Stimulated activated CD4-positive, alpha-beta T cell treated with anti-CD3 and anti-CD28 coated beads, Interleukin-15, amount 100 ng/mL, for 1 hour (primary cell): ENCODE results near the gene PCBD2.
"Not testable (repeated sequence)": the region's sequence is repeated elsewhere in the genome, so short reads cannot be mapped to it uniquely, and the experiment has no call there.

Source experiments
- DNase-seq, 2 donors: peaks; one replicate each; pipeline ENCODE4 v3.0.0-alpha.2; 2020; ENCODE audit warnings: low read depth in 1 of 2, low spot score in 1 of 2

Gene PCBD2

DNA sequence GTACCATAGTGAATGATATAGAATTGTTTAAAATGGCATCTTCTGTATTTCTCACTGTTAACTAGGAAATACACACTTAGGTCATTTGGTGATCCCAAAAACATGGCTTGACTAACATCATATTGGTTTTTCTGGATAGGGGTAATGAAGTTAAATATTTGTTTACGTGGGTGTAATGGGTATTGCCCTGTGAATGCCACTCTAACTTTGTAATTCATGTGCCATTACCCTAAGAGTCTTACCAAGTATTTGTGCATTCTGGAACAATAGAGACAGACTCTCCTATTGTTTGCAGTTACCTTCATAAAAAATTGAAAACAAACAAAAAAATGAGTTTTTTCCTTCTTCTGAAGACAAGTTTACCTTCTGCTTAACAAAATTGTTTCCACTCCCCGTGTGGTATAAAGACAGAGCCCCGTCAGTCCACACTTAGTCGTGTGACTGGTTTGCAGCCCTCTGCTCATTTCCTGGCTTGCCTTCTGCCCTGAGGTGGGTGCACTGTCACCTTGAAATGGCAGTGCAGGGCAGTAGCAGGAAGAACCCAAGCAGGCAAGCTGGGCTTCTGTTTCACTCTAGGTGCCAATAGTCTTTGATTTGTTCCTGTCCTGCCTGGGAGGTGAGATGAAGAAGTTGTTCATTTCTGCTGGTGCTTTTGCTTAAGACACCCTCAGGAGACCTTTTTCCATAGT, 53.1 kb downstream of the PCBD2 start:
- DNase-seq, result no peak

DNA sequence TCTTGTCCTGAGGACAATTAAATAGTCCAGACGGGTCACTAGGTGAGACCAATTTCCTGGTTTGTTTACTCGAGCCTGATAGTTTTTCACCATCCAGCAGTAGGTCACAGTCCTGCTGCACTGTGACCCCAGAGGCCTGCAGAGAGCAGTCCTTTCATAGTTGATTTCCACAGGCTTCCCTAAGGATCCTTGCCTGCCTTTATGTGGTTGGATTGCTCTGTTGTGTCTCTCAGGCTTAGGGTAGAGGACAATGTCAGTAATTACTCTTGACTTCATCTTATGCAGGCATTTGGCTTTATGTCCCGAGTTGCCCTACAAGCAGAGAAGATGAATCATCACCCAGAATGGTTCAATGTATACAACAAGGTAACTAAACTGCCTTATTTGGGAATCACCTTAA, 53.8 kb downstream of the PCBD2 start:
- no peak for DNase-seq

- DNase-seq, result no peak
These were observed 58.2 kb downstream of the PCBD2 start for GRCh38 chr5:134963098-134963497.

DNA sequence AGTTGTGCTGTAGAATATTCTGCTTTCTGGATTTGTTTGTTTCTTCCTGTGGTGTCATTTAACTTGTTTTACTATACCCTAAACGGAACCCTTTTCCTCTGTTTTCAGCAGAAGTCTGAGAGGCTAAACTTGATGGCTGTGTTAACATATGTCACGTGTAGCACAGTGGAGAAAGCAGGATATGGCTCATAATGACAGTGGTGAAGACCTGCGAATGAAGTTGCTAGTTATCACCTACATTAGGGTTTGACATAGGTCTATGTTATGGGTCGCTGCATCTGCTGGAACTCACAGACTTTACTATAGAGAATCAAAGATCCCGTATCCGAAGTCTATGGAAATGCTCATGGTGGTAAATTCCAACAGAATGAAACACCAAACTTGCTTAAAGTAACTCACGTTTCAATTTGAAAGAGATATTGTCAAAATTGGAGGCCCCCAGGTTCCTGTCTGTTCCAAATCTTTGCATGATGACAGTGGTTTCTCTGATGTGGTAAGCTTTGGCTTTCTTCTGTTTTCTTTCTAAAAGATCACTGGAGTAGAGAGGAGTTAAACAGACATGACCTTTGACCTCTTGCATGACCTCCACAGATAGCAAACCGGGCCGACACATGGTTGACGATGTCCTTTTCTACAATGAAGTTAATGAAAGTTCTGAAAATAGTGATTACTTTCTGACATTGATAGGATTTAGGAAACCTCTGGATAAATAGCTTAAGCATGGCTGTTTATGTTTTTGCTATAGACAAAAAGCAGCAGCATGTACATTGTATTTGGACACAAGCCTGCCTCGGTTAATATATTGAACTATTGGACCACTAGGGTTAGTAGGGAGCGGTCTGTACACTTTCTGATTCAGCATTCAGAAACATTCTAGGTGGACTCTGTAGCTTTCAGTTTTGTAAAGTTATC, 59.7 kb downstream of the PCBD2 start:
- no peak for DNase-seq

DNA sequence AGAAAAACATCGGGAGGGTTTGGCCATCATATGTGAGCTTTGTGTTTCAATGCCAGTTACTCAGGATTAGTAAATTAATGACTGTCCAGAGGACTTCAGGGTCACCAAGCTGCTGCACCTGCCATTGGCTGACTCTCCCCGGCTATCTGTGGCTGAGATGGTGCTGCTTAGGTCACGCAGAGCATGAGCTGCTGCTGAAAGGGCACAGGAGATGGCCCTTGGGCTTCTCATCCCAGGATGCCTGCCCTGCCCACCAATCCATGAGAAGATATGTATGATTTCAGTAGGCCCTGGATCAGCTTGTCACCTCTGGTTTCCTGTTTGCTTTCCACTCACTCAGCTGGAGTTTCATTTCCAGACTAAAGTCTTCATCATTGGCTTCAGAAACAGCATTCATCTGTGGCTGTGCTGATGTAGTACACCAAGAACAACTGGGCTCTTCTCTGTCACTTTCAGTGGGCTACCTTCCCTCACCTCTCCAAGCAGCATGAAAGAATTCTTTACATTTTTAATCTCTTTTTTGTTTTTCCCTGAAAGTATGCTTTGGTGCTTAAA, 60.4 kb downstream of the PCBD2 start:
- no peak for DNase-seq

DNA sequence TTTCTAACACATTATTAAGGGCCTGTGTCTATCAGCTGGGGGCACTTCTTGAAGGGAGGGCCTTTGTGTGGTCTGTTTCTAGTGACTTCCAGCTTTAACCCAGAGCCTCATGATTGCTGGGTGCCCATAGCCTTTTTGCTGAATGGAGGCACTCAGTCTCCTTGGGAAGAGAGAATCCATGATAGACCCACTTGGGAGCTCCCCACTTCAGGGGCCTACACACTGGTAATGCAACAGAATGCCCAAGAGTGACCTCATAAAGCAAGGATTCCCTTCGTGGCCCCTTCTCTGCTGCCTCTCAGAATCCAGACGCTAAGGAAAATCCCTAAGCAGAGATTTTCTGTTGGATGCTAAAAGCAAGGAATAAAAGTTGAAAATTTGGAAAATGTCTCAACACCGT, 62.7 kb downstream of the PCBD2 start, which contains the start of gene CATSPER3:
Gene CATSPER3 (plus strand): TSS at position 301 of the 400 bp plus-strand sequence. CDS start 85 bp downstream, at position 386.
- no peak for DNase-seq

- DNase-seq, result no peak
These were observed 63.1 kb downstream of the PCBD2 start for GRCh38 chr5:134968055-134968454.

GRCh38 chr5:134969166-134969565, 64.2 kb downstream of the PCBD2 start:
- DNase-seq, result no peak

DNA sequence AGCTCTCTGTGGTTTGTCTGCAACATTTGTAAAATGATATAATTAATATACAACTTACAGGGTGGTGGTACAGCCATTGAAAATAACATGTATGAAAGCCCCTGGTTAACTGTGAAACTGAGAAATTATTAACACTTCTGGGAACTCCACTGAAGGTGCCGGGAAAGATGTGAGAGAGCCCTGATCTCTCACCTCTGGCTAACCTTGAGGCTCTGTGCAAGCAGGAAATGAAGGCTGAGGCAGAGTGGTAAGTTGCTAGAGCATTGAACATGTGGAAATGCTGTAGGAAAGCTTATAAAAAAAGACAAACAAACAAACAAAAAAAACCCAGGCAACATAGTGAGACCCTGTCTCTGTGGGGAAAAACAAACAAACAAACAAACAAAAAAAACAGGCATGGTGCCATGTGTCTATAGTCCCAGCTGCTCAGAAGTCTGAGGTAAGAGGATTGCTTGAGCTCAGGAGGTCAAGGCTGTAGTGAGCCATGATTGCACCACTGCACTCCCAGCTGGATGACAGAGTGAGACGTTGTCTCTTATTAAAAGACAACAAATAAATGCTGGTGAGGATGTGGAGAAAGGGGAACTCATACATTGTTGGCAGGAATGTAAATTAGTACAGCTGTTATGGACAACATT, 70.3 kb downstream of the PCBD2 start:
- DNase-seq, result no peak

DNA sequence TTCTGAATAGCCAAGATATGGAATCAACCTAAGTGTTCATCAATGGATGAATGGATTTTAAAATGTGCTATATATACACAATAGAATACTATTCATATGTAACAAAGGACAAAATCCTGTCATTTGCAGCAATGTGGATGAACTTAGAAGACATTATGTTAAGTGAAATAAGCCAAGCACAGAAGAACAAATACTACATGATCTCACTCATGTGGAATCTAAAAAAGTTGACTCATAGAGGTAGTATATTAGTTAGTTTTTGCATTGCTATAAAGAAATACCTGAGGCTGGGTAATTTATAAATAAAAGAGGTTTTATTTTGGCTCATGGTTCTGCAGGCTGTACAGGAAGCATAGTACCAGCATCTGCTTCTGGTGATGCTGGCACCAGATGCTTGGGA, 70.9 kb downstream of the PCBD2 start:
- DNase-seq, result no peak

DNA sequence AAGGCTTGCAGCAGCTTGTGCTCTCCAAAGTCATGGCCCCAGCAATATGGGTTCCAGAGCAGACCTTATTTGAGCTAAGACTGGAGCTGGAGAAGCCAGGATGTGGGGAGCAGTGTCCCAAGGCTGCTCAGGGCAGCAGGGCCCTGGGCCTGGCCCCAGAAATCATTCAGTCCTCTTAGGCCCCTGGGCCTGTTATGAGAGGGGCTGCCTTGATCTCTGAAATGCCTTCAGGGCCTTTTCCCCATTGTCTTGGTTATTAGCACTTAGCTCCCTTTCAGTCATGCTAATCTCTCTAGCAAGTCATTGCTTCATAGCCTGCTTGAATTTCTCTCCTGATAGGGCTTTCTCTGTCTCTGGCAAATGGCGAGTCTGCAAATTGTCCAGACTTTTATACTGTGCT, 71.9 kb downstream of the PCBD2 start:
- no peak for DNase-seq

GRCh38 chr5:134979416-134979815, 74.5 kb downstream of the PCBD2 start:
- no peak for DNase-seq

DNA sequence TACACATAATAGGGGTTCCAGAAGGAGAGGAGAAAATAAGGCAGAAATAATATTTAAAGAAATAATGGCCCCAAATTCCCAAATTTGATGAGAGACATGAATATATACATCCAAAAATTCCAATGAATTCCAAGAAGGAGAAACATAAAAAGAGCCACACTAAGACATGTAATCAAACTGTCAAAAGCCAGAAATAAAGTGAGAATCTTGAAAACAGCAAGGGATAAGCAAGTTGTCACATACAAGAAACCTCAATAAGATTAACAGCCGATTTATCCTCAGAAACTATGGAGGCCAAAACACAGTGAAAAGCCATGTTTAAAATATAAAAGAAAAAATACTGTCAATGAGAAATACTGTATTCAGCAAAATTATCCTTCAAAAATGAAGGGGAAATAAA, 77.3 kb downstream of the PCBD2 start:
- no peak for DNase-seq

- DNase-seq, result no peak
These were observed 84.4 kb downstream of the PCBD2 start for GRCh38 chr5:134989266-134989830.

DNA sequence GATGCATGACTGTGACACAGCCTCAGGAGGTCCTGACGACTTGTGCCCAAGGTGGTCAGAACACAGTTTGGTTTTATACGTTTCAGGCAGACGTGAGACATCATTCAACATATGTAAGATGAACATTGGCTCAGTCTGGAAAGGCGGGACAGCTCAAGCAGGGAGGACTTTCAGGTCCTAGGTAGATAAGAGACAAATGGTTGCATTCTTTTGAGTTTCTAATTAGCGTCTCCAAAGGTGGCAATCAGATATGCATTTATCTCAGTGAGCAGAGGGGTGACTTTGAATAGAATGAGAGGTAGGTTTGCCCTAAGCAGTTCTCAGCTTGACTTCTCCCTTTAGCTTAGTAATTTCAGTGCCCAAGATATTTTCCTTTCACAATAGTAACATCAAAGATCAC, 85.3 kb downstream of the PCBD2 start:
- DNase-seq, result not testable (repeated sequence)

DNA sequence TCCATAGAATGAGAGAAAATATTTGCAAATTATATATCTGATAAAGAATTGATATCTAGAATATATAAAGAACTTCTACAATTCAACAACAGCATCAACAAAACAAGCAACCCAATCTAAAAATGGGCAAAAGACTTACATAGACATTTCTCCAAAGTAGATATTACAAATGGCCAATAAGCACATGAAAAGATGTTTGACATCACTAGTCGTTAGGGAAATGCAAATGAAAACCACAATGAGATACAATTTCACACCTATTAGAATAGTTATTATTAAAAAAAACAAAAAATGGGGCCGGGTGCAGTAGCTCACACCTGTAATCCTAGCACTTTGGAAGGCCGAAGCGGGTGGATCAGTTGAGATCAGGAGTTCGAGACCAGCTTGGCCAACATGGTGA, 87.2 kb downstream of the PCBD2 start:
- DNase-seq, result no peak

- DNase-seq, result no peak
These were observed 88.2 kb downstream of the PCBD2 start for GRCh38 chr5:134993161-134993560.

GRCh38 chr5:134994560-134995156, 89.7 kb downstream of the PCBD2 start:
- DNase-seq, result no peak

DNA sequence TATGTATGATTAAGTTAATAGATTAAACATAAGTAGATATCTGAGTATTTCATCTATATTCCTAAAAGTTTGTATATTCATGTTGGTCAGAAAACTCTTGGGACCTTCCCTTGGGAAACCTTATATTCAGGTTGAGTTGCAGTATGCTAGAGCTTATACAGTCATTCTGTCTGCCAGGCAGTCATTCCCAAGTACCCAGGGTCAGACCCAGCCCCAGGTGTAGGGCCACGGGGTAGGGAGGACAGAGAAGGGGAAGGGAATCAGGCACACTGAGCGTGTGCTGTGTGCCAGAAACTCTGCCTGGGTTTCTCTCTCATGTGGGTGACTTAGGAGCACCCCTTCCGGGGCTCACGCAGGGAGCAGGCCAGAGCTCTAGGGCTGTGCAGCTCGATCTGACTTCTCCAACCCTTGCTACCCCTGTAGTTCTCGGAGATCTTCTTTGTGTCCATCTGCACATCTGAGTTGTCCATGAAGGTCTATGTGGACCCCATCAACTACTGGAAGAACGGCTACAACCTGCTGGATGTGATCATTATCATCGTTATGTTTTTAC, 91.0 kb downstream of the PCBD2 start:
- no peak for DNase-seq

- DNase-seq, result no peak
These were observed 92.1 kb downstream of the PCBD2 start for GRCh38 chr5:134997015-134997414.

- not testable (repeated sequence) for DNase-seq
These were observed 93.1 kb downstream of the PCBD2 start for GRCh38 chr5:134998068-134998467.
